ENCODE measurements around the gene PI4K2A. TPM values are rescaled to one million over a fixed set of nuclear protein-coding genes. Genes with fewer than 3 reads are reported as not detected.

The PI4K2A gene
- total and polyA plus RNA-seq, 2 of the 13 experiments (the other 11 are each of a cell fraction or from before 2014, with no cell fraction given): 10.9 to 14.3 TPM

DNA sequence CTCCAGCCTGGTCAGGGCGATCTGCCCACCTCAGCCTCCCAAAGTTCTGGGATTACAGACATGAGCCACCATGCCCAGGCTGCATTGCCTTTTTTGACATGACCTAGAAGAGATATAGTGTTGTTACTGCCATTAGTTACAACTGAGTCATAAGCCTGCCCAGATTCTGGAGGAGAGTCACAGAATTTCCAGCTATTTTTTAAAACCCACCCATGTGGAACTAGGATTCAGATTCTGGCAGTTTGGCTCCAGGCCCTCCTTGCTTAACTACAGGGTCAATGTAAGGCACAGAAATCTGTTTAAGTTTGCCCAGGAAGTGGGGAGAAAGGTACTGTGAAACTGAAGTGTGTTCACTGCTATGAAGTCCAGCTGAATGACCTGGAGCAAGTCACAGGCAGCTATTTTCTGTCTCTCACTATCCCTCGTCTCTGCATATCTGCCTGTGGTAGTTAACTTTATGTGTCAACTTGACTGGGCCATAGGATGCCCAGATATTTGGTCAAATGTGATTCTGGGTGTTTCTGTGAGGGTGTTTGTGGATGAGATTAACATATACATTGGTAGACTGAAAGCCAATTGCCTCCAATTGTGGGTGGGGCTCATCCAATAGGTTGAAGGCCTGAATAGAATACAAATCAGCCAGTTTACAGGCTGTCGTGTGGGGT lies 64.7 kb downstream of the PI4K2A start:
- Histone ChIP-seq H3K27me3 (ENCODE audit: control insufficient read depth in 1 of 2, insufficient read depth in 2 of 2, low read length in 2 of 2) (no peaks in the 10 kb centered on the region), H3K79me2 (ENCODE audit: insufficient read depth, low read length) (no peaks in the 10 kb centered on the region), H2AFZ (ENCODE audit: low read length) (no peak overlapping the region), H3K4me2 (ENCODE audit: low read depth, low read length) (no peak overlapping the region), H3K36me3 (replicated peaks in 1 of 2; ENCODE audit: control insufficient read depth in 1 of 2, insufficient read depth in 2 of 2, low read length in 2 of 2) (no peaks in the 10 kb centered on the region), H3K4me3 (replicated peaks in 1 of 3; ENCODE audit: insufficient read depth in 1 of 3, low read depth in 2 of 3, low read length in 3 of 3) (no peak overlapping the region), H4K20me1 (ENCODE audit: insufficient read depth, low read length) (no peaks in the 10 kb centered on the region), H3K9me3 (ENCODE audit: low read length) (no peaks in the 10 kb centered on the region), H3K27ac (ENCODE audit: extremely low read length, insufficient read depth, low read length) (no peak overlapping the region), H3K4me1 (ENCODE audit: insufficient read depth, low read length) (peaks cover 60% of the 10 kb centered on the region), H3K9ac (ENCODE audit: insufficient read depth, low read depth, low read length) (no peak overlapping the region)
- in situ Hi-C loops (cut with HindIII; ENCODE audit: extremely low pct_ligation_motif_present, low pct_unique_long_range_greater_than_20kb) (no loop called here), intact Hi-C loops (cut with micrococcal nuclease; ENCODE audit: unreplicated experiment) (no loop called here)
- TF ChIP-seq NFRKB (IDR thresholded peaks at IDR 0.05) (no peak), ZNF570 (CRISPR knock-in tag; IDR thresholded peaks at IDR 0.05; ENCODE audit: borderline replicate concordance) (no peak), ZNF891 (CRISPR knock-in tag; IDR thresholded peaks at IDR 0.05) (no peak)
- TF ChIP-seq, protein P1, sequence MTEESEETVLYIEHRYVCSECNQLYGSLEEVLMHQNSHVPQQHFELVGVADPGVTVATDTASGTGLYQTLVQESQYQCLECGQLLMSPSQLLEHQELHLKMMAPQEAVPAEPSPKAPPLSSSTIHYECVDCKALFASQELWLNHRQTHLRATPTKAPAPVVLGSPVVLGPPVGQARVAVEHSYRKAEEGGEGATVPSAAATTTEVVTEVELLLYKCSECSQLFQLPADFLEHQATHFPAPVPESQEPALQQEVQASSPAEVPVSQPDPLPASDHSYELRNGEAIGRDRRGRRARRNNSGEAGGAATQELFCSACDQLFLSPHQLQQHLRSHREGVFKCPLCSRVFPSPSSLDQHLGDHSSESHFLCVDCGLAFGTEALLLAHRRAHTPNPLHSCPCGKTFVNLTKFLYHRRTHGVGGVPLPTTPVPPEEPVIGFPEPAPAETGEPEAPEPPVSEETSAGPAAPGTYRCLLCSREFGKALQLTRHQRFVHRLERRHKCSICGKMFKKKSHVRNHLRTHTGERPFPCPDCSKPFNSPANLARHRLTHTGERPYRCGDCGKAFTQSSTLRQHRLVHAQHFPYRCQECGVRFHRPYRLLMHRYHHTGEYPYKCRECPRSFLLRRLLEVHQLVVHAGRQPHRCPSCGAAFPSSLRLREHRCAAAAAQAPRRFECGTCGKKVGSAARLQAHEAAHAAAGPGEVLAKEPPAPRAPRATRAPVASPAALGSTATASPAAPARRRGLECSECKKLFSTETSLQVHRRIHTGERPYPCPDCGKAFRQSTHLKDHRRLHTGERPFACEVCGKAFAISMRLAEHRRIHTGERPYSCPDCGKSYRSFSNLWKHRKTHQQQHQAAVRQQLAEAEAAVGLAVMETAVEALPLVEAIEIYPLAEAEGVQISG (CRISPR knock-in tag; IDR thresholded peaks at IDR 0.05): no peak
- CTCF ChIA-PET (ENCODE audit: low intra/inter-chr PET ratio, low total read pairs): no interaction called here
- WGBS (ENCODE audit: low lambda C conversion rate): 4% methylated on average over 3 of the region's 3 CpGs
- no TSS peak for BruUV-seq (replicated peaks)
- FAIRE-seq (no peak), ATAC-seq (no peak), DNase-seq (ENCODE audit: low spot score) (no peak)
- POLR2A ChIA-PET: interaction anchor here (0.6 to 3.3 kb wide), 2 partner anchors 18 to 22 kb away, joined by 3 to 14 read pairs; partner anchors contain the start of gene AVPI1
